T47D (cell line): Measurements from ENCODE around the gene SLC25A24.

ENCODE experiments used
- DNase-seq, 2 experiments: peaks; one replicate each; pipeline versions ENCODE4 v3.0.0 to v3.0.0-alpha.2; 2011 to 2012; ENCODE audit warnings: low read depth in 1 of 2, low spot score in 1 of 2
- JUND ChIP-seq: IDR thresholded peaks from 2 replicates; pipeline ENCODE4 v1.6.1; 2012; ENCODE audit warnings: low read depth
- in situ Hi-C: cut with HindIII; loops from 2 replicates; pipeline ENCODE4 v1.10.0; 2016; ENCODE audit warnings: low sequenced_read_pairs, low pct_unique_long_range_greater_than_20kb

The SLC25A24 gene

DNA sequence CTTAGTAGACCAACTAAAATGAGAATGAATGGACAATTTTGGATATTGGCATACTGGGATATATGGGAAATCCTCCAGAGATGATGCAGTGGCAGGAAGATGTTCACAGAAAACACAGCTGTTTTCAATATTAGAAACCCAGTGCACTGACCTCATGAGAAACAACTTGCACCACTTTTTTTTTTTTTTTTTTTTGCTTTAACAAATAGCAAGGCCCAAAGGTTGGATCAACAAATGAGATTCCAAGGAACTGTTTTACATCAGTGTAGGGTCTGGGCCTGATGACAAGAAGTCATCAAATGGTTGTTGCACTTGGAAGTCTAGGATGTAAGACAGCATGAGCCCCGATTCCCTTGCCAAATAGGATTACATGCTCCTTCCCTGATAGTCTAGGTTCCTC lies 110.7 kb downstream of the SLC25A24 start:
- in situ Hi-C loops = no loop called here
- no peak for DNase-seq
- TF ChIP-seq JUND = no peak

DNA sequence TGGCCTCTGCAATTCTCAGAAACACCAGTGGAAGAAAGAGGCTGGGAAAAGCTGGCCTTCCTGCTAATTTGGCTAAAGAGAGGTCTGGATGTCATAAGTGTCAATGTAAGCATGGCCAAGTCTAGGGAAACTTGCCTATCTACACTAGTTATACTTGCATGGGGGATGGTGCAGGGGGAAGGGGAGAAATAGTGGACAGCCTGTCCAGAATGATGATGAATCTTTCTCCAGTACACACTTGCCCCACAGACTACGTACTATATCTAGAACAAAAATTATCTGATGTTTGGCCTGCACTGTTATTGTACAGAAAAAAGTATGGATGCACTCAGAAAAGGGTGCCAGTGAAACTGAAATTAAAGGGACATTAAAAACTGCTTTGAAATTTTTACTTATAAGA lies 114.5 kb downstream of the SLC25A24 start:
- DNase-seq = no peak
- no peak for TF ChIP-seq JUND
- in situ Hi-C loops = no loop called here

DNA sequence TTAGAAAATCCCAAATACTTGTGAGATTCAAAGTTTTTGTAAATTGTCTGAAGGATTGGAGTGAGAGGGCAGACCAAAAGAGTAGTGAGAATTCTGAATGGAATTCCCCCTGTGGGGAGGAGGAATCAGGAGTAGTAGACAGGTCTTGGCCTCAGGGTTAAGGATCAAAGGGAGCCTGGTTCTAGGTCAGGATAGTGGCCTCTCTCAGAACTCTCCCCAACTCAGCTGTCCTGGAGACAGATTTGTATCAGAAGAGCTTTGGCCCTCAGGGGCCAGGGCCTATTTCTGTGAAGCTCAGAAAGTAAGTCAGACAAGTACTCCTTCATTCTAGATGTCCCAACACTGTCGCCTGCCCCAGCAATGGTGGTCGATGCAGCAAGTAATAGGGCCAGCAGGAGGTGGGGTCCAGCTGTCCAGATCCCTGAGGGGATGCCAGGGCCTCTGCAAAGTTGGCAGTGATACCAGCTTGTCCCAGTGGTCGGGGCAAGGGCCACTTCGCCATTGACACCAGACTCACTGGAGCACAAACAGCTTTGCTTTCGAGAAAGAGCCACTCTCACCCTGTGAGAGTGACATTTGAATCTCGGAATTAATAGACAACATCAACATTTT lies 115.2 kb downstream of the SLC25A24 start:
- no peak for DNase-seq
- in situ Hi-C loops = no loop called here

More for the DNA sequence above, 115.2 kb downstream of the SLC25A24 start:
- TF ChIP-seq JUND = no peak
